Mammary epithelial cell (primary cell): ENCODE measurements around the gene SRP9.

Source experiments
- EZH2 ChIP-seq: IDR thresholded peaks from 2 replicates; pipeline ENCODE4 v1.6.1; 2012; ENCODE audit warnings: low read length, inconsistent platforms, borderline replicate concordance
- TF ChIP-seq, protein P1 (sequence below), 2 donors: IDR thresholded peaks in 1 of 2; conservative IDR thresholded peaks in 1 of 2; 2 replicates each; pipeline ENCODE4 v1.5.1; 2011 to 2012; ENCODE audit warnings: inconsistent platforms in 2 of 2, low read length in 2 of 2, mild to moderate bottlenecking in 2 of 2, control low read depth in 1 of 2, low read depth in 1 of 2; ENCODE audit not compliant: insufficient read depth in 1 of 2; ENCODE audit errors: extremely low read depth in 1 of 2

DNA sequence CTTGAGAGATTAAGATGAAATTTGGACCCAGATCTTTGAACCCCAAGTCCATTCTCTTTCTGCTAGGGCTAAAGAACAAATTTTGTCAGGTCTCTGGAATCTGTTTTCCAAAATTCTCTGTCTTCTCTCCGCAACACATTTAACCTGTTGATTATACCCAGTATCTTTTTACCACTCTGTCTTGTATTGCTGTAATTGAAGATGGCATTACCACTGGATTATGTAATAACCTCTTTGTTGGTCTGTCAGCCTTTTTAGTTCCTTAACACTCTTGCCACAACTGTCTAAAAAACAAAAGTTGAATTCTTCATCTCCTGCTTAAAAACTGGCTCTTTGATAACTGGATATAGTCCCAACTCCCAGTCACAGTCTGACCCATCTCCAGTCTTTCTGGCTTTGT, 3.0 kb downstream of the SRP9 start:
- TF ChIP-seq, protein P1, sequence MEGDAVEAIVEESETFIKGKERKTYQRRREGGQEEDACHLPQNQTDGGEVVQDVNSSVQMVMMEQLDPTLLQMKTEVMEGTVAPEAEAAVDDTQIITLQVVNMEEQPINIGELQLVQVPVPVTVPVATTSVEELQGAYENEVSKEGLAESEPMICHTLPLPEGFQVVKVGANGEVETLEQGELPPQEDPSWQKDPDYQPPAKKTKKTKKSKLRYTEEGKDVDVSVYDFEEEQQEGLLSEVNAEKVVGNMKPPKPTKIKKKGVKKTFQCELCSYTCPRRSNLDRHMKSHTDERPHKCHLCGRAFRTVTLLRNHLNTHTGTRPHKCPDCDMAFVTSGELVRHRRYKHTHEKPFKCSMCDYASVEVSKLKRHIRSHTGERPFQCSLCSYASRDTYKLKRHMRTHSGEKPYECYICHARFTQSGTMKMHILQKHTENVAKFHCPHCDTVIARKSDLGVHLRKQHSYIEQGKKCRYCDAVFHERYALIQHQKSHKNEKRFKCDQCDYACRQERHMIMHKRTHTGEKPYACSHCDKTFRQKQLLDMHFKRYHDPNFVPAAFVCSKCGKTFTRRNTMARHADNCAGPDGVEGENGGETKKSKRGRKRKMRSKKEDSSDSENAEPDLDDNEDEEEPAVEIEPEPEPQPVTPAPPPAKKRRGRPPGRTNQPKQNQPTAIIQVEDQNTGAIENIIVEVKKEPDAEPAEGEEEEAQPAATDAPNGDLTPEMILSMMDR (conservative IDR thresholded peaks at IDR 0.05 in 1 of 2, IDR thresholded peaks at IDR 0.05 in 1 of 2; ENCODE audit: extremely low read depth in 1 of 2, insufficient read depth in 1 of 2, low read depth in 1 of 2, low read length in 2 of 2): no peak
- TF ChIP-seq EZH2: no peak
